Stimulated activated CD8-positive, alpha-beta memory T cell treated with anti-CD3 and anti-CD28 coated beads, Interleukin-7, amount 100 ng/mL, for 4 hours (primary cell): Measurements from ENCODE around the gene IL17RE.
"Not testable (repeated sequence)": the region's sequence is repeated elsewhere in the genome, so short reads cannot be mapped to it uniquely, and the experiment has no call there.

Experiments
- DNase-seq, 2 donors: peaks; one replicate each; pipeline ENCODE4 v3.0.0-alpha.2; 2020; ENCODE audit warnings: low read depth in 2 of 2

Gene IL17RE

DNA sequence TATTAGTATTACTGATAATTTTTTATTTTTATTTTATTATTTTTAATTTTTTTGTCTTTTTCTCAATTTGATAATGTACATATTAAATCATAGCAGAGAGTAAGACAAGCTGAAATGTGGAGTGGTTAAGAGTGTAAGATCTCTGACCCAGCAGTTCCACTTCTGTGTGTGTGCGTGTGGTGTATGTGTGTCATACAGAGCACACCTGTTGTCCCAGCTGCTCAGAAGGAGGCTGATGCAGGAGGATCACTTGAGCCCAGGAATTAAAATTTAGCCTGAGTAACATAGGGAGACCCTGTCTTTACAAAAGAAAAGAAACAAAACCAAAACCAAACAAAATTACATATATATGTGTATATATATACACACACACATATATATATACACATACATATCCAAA lies 21.2 kb upstream of the IL17RE start:
- DNase-seq, result no peak

- no peak for DNase-seq
Observed at GRCh38 chr3:9883706-9884554, 18.7 kb upstream of the IL17RE start.

DNA sequence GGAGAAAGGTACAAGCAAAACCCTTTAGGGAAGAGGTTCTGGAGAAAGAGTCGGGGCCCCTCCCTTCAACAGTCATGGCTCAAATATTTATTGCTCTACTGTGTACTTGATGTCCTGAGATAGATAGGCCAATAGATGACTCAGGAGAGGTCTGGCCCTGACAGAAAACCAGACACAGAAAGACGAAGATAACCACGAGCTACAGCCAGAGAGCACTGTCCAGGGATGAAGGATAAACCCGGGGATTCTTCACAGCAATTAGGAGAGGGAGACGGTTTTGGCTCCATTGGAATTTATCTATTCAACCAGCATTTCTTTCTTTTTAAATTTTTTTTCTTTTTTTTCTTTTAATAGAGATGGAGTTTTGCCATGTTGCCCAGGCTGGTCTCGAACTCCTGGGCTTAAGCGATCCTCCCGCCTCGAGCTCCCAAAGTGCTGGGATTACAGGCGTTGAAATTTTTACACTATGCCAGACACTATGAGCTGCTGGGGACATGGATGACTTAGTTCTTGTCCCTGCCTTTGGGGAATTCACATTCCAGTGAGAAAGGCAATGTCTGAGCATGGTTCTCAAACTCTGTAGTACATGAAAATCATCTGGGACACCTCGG lies 18.0 kb upstream of the IL17RE start:
- no peak for DNase-seq

DNA sequence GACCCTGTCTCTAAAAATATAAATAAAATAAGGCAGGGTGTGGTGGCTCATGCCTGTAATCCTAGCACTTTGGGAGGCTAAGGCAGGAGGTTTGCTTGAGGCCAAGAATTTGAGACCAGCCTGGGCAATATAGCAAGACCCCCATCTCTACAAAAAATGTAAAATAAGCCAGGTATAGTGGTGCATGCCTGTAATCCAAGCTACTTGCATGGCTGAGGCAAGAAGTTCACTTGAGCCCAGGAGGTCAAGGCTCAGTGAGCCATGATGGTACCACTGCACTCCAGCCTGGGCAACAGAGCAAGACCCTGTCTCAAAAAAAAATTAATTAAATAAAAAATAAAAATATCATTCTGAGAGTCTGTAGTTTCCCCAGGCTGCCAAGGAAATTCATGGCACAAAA lies 16.3 kb upstream of the IL17RE start:
- no peak for DNase-seq

GRCh38 chr3:9887480-9887879 lies 15.2 kb upstream of the IL17RE start:
- no peak for DNase-seq

GRCh38 chr3:9888540-9888939 lies 14.1 kb upstream of the IL17RE start:
- DNase-seq, result no peak

GRCh38 chr3:9889405-9889804 lies 13.2 kb upstream of the IL17RE start:
- DNase-seq, result no peak

GRCh38 chr3:9890249-9891071 lies 12.2 kb upstream of the IL17RE start, which contains the start of gene JAGN1:
Gene JAGN1, plus strand, starts transcription at chr3:9890610. Its CDS starts 113 bp downstream, at chr3:9890723.
- DNase-seq, result peak; percentile 88 to 91

GRCh38 chr3:9891072-9891622 lies 11.5 kb upstream of the IL17RE start:
- no peak for DNase-seq

DNA sequence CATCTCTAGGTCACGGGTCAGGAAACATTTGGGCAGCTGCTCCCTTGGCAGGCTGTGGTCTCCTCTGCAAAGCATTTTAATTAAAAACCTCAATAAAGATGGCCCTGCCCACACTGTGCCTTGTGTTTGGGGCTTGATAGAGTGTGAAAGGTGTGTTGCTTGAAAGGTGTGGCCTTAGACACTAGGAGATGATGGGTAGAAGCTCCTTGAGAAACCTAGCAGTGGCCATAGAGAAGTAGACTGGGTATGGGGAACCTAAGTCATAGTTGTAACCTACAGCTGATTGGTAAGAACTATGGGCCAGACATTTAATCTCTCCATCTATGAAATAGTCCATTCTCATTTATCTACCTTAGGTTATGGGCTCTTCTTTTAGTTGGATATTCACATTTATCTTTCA lies 8.9 kb upstream of the IL17RE start:
- no peak for DNase-seq

DNA sequence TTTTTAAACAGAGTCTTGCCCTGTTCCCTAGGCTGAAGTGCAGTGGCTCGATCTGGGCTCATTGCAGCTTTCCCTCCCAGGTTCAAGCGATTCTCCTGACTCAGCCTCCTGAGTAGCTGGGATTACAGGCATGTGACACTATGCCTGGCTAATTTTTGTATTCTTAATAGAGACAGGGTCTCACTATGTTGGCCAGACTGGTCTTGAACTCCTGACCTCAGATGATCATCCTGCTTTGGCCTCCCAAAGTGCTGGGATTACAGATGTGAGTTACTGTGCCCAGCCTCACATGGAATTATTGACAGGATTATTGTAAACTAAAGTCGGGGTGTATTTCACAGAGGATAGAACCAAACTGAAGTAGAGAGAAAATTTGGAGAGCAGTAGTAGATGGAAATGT lies 6.9 kb upstream of the IL17RE start:
- not testable (repeated sequence) for DNase-seq

- not testable (repeated sequence) for DNase-seq
Observed at GRCh38 chr3:9896755-9897407, 5.8 kb upstream of the IL17RE start.

DNA sequence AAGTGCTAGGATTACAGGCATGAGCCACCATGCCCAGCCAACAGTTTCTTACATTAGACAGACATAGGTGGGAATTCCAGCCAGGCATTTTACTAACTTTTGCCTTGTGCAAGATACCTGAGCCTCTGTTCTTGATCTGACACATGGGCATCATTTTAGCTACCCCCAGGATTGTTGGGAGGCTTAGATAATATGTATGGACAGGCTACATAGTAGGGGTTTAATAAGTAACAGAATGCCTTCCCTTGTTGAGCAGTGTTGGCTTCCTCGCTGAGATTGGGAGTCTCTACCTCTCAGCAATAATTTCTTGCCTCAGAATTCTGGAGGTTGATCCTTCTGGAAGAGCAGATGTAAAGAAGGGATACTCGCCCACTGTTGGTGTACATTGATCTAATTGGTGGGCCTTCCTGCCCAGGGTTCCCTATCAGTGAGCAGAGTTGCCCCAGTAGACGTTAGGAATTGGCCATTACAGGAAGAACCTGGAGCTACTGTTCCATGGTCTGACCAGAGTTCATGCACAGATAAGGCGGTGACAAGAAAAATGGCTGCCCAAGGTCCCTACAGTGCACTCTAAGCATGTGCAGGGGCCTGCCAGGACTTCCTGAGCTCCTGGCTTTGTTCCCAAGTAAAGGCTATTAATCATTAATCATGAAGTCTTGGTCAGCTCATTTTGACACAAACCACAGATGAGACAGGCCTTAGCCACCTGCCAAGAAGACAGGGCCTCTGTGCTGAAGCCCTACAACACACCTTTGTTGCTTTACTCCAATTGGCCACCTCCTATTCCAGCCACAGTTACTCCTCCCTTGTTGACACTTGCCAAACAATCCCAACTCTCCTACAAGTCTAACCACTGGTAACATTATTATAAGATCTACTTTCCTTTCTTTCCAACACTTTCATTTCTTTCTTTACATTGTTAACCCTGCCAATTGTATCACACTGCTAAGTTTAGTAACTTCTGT lies 5.0 kb upstream of the IL17RE start:
- DNase-seq, result no peak

DNA sequence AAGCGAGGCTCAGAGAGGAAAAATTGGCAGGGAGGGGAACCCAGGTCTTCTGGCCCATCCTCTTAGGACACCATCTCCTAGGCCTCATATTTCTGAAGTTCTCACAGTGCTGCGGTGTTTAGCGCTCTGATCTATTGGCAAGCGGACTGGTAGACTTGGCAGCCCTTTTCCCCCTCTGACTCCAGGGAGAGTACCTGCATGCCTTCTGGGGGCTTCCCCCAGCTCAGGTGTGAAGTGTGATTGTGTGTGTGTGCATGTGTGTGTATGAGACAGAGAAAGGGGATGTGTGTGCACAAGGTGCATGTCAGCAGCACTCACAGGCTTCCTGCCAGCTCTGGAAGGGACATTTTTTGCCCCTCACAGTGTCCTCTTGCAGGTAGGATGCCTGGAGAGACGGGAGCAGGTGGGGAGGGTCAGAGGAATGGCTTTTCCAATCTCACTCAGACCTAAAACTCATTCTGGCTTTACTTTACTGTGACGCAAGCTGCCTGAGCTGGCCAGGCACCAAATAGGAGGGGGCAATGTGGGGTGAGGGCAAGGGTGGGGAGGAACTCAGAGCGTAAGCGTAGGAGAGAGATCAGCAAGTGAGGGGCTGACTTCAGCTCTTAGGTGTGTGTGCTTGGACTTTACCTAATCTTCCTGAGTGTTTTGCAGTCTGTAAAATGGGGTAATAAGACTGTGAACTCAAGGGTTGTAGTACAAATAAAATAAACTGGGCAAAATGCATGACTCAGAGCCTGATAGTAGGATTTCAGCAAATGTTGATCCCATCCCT lies 4.0 kb upstream of the IL17RE start:
- DNase-seq, result no peak

- DNase-seq, result no peak
Observed at GRCh38 chr3:9899289-9899791, 3.3 kb upstream of the IL17RE start.

DNA sequence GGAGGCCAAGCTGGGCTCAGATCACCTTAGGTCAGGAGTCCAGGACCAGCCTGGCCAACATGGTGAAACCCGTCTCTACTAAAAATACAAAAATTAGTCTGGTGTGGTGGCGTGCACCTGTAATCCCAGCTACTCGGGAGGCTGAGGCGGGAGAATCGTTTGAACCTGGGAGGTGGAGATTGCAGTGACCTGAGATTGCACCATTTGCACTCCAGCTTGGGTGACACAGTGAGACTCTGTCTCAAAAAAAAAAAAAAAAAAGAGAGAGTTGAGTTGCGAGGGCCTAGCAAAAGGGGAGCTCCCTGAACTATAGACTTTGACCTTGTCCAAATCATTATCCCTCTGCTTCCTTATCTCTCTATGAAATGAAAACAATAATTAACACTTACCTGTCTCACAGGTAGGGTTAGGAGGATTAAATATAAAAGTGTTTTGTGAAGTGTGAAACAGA lies 1.7 kb upstream of the IL17RE start:
- not testable (repeated sequence) for DNase-seq

DNA sequence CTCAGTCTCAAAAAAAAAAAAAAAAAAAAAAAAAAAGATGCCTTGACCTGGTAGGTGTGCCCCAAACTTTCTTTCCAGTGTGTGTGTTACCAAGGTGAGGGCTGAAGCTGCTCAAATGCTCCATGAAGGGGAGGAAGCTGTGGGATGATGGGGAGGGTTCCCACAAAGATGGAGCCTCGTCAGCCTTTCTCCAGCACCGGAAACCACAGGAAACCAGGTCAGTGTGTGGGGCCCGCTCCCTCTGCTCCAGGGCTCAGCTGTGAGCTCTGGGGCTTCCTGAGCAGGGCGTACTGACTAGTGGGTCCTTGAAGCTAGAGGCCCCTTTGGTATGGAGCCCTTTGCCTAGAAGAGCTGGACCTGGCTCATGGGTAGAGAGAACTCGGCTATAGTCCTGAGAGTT lies 681 bp upstream of the IL17RE start:
- DNase-seq, result peak in 1 of 2 donors; percentile 6

GRCh38 chr3:9903238-9903624 lies 583 bp downstream of the IL17RE start:
- no peak for DNase-seq

DNA sequence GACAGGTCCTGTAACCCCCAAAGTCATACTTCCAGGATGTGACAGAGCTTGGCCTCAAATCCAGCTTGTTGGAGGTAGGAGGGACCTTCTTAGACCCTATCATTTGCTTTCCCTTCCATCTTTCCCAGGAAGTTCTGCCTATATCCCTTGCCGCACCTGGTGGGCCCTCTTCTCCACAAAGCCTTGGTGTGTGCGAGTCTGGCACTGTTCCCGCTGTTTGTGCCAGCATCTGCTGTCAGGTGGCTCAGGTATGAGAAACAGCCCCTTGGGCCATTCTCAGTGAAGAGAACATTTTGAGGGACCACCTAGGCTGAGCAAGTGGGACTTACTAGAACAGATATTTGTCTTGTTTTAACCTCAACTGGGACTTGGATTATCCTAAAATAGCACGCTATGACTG lies 1.3 kb downstream of the IL17RE start:
- DNase-seq, result no peak
